NCI-H187 treated with DMSO at 0.1 percent for 48 hours (cell line): ENCODE results near the gene ZFYVE19.

Source experiments
- DNase-seq: peaks from one replicate; lab custom pipeline; 2025; lab: John Stamatoyannopoulos, UW

Gene ZFYVE19

GRCh38 chr15:40807028-40807887 is at the start of gene ZFYVE19, which contains the start of gene DNAJC17:
Gene ZFYVE19, plus strand, starts transcription at chr15:40807089. Its CDS starts 501 bp downstream, at chr15:40807590.
Gene DNAJC17, minus strand, starts transcription at chr15:40807473. Its CDS starts 27 bp downstream, at chr15:40807446.
- DNase-seq: peak; percentile 73

DNA sequence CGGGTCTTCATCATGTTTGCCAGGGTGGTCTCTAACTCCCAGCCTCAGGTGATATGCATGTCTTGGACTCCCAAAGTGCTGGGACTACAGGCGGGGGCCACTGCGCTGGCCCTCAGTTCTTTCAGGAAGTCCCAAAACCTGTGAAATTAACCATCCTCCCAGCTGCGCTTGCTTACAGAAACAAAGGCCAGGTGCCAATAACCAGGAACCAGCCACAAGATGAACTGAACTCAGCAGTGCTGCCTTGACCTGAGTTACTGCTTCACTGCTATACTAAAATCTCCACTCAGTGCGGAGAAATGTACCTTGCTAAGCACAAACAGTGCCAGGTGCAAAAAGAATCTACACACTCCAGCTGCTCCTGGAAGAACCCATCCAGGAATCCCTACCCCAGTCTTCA is 46.9 kb upstream of the ZFYVE19 start:
- DNase-seq: no peak

DNA sequence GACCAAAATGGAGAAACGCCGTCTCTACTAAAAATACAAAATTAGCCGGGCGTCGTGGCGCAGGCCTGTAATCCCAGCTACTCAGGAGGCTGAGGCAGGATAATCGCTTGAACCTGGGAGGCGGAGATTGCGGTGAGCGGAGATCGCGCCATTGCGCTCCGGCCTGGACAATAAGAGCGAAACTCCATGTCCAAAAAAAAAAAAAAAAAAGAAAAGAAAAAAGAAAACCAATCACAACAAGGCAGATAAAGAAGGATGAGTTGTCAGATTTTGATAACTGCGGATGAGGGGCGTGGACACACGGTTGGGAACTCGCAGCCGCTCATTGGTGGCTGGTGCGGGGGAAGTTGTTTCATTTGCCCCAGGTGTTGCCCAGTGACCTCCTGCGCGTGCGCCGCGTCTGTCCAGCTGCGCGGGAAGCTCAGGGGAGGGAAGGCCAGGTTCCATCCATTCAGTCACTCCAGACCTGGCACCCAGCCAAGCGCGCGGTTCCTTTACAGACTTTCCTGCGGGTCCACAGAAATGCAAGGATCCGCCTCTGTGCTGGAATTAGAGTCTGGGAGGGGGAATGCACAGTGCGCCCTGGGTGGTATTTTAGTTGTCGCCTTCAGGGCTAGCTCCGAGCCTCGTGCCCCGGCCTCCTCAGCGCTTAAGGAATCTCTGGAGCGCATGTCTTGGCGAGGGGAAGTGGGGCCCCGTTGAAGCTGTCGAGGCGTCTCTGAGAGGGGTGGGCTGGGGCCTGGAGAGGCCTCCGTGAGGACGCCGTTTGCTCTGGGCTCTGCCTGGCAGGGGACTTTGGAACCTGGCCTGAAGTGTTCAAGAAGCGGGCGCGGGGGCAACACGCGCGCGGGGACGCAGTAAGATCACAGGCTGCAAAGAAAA is 43.7 kb upstream of the ZFYVE19 start:
- no peak for DNase-seq

- DNase-seq: no peak
These were observed 42.9 kb upstream of the ZFYVE19 start, which contains the start of gene GCHFR for GRCh38 chr15:40763801-40764628. Gene GCHFR, plus strand, starts transcription at chr15:40764068. Its CDS starts 113 bp downstream, at chr15:40764181.

DNA sequence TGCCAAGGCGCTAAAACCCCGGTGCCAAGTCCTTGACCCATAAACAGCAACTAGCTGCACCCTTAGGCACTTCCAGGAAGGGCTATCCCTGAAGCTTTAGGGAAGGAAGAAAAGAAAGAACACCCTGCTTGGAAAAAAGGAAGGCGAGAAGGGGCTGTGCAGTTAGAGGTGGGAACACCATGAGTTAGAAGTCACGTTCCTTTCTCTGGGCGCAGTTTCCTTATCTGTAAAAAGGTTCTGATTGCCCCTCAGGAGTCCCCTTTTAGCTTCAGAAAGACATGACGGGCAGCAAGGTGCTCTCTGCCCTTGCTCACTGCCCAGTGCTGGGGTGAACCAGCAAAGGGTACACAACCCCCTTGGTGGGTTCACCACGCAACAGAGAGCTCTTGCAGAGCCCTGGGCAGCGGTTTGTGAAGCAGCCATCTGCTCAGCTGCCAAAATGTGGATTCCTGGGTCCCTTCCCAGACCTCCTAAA is 42.2 kb upstream of the ZFYVE19 start:
- no peak for DNase-seq

- no peak for DNase-seq
These were observed 40.6 kb upstream of the ZFYVE19 start for GRCh38 chr15:40766194-40766815.

DNA sequence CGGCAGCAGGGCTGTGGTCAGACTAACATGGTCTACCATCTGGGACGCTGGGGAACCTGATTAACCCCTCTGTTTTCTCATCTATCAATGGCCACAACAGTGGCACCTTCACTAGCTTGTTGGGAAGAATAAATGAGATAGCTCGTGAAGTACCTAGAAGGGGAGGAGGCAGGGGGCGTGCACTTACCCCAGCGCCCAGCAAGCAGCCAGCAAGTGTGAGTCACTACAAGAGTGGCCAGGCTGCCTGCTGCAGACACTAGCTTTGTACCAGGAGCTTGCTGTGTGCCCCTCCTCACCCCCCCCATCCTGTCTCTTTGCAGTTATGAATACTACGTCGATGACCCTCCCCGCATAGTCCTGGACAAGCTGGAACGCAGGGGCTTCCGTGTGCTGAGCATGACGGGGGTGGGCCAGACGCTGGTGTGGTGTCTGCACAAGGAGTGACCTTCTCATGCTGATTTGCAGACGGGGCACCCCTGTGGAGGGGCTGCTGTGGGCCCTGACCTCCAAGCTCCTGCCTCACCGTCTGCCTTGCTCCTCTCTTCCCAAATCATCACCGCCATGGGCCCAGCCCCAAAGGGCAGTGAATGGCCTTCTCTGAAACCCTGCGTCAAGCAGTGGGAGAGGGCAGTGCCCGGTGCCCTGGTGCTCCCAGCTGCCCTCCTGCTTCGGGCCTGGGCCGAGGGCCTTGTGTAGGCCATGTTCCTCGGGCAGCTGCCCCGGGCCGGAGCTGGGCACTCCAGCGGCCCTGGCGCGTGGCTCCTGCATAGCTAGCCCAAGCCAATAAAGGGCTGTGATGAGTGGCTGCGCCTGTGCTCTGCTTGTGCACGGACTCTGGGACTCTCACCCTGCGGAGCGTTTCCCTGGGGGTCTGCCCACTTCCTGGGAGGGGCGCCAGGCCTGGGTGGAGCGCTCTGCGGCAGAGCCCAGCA is 39.7 kb upstream of the ZFYVE19 start:
- no peak for DNase-seq

GRCh38 chr15:40767838-40768500 is 38.9 kb upstream of the ZFYVE19 start:
- DNase-seq: no peak

- DNase-seq: no peak
These were observed 38.2 kb upstream of the ZFYVE19 start for GRCh38 chr15:40768521-40769273.

- DNase-seq: no peak
These were observed 37.4 kb upstream of the ZFYVE19 start, which contains the start of gene C15orf62 for GRCh38 chr15:40769274-40770146. Gene C15orf62, plus strand, starts transcription at chr15:40769980. Its CDS starts 516 bp downstream, at chr15:40770496.

DNA sequence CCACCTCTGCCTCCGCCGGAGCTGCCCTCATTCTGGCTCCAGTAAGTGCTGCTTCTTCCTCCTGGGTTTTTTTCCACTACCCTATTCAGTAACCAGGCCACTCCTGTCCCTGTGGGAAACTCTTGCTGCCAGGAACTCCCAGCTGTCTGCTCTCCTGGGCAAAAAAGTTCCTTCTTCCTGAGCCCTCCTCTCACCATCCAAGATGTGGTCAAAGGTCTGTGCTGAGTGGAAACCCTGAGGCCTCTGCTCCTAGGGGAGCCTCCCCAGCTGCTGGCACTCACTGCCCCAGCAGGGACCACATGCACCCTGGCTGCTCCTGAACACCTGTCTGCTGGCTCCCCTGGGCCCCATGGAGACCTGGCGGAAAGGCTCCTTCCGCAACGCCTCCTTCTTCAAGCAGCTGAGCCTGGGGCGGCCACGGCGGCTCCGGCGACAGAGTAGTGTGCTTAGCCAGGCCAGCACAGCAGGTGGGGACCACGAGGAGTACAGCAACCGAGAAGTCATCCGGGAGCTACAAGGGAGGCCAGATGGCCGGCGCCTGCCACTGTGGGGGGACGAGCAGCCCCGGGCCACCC is 36.7 kb upstream of the ZFYVE19 start:
- no peak for DNase-seq

DNA sequence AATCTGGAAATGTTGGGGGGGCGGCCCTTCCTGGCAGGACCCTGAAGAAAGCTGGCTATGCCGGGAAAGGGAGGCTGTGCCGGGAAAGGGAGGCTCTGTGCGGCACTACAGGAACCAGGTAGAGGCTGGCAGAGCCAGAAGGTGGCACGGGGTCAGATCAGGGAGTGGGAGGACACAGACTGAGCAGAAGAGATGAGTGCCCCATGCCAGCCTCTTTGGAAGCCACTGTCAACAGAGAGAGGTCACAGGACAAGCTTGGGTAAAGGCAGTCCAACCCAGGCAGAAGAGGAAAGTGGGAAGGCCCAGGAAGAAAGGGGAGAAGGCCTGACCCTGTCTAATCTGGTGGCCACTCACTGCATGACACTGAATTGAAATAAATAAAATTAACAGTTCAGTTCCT is 35.6 kb upstream of the ZFYVE19 start:
- DNase-seq: no peak

- DNase-seq: no peak
These were observed 34.9 kb upstream of the ZFYVE19 start for GRCh38 chr15:40772014-40772413.

DNA sequence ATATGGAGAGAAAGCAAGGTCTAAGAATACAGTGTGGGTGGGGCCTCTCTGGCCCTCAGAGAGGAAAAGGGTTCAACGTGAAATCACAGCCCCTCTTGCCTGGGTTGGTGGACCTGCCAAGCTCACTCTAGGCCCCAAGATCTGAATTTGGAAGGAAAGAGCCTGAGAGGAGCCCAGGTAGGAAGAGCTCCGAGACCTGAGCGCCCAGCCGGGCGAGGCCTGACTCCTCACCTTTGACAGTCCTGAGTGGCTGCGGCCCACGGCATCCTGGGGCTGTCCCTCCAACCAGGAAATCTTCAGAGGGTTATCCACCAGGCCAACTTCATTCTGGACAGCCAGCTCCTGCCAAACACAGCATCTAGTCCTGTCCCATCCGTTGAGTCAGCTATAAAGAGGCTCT is 33.4 kb upstream of the ZFYVE19 start:
- no peak for DNase-seq

GRCh38 chr15:40773902-40774301 is 33.0 kb upstream of the ZFYVE19 start:
- no peak for DNase-seq

- DNase-seq: no peak
These were observed 31.9 kb upstream of the ZFYVE19 start for GRCh38 chr15:40775007-40775406.
